K562 (cell line): ENCODE measurements around the gene MAGI2. TPM values are rescaled to one million over a fixed set of nuclear protein-coding genes. Genes with fewer than 3 reads are reported as not detected.

ENCODE experiments used
- ATAC-seq: fragments of 200-7000 bp; cut with Tn5 transposase; 3 replicates; pipeline ENCODE4 v1.9.1; 2020; ENCODE audit warnings: moderate library complexity
- BruUV-seq: library from RNA; stranded (reverse); fragments of 400-500 nt; replicated peaks from 2 replicates; lab custom pipeline; 2021; lab: Mats Ljungman, UMichigan
- CTCF ChIA-PET: fragments of 300-600 bp; formaldehyde crosslinking; extraction: SDS; loops from one replicate; lab custom pipeline; 2021; ENCODE audit warnings: low intra/inter-chr PET ratio; lab: Yijun Ruan, JAX
- POLR2A ChIA-PET: fragments of 300-600, 350-650 bp; sonication (Branson Sonifier 250); formaldehyde crosslinking; extraction: SDS; loops from one replicate; lab custom pipeline; 2021; ENCODE audit warnings: antibody characterized with exemption, inconsistent platforms; lab: Yijun Ruan, JAX
- DNase-seq, 4 experiments: peaks; one replicate each; pipeline versions ENCODE4 v3.0.0 to v3.0.0-alpha.2; 2011 to 2018; ENCODE audit warnings: low spot score in 3 of 4, mixed read lengths in 3 of 4; ENCODE audit errors: extremely low read depth in 1 of 4
- FAIRE-seq: peaks from 2 replicates; lab custom pipeline; 2011; peaks lifted over from hg19 to GRCh38; lab: Jason Lieb, UNC
- H2AFZ ChIP-seq: 2 replicates; pipeline ENCODE4 v1.6.0; 2011; ENCODE audit warnings: low read depth, low read length, control low read depth, inconsistent platforms
- H3K27ac ChIP-seq: fragments of 200-600 bp; 3 replicates; pipeline ENCODE4 v1.8.0; 2011; ENCODE audit warnings: low read depth, mild to moderate bottlenecking, control low read depth, inconsistent platforms, low read length, moderate library complexity, mixed read lengths; ENCODE audit errors: extremely low read depth
- H3K27me3 ChIP-seq, 2 experiments: fragments of 300-600 bp in 1 of 2; 2 replicates in 1 of 2; 3 replicates in 1 of 2; pipeline versions ENCODE4 v1.6.0 to v1.8.0; 2011; ENCODE audit warnings: inconsistent platforms in 2 of 2, low read length in 2 of 2, mild to moderate bottlenecking in 1 of 2, mixed read lengths in 1 of 2, moderate library complexity in 1 of 2; ENCODE audit not compliant: control insufficient read depth in 2 of 2, insufficient read depth in 2 of 2
- H3K36me3 ChIP-seq: fragments of 300-600 bp; 3 replicates; pipeline ENCODE4 v1.8.0; 2011; ENCODE audit warnings: mild to moderate bottlenecking, low read length, inconsistent platforms; ENCODE audit not compliant: control insufficient read depth, insufficient read depth
- H3K4me1 ChIP-seq, 2 experiments: fragments of 200-600 bp in 1 of 2; replicated peaks in 1 of 2; 2 replicates in 1 of 2; 3 replicates in 1 of 2; pipeline versions ENCODE4 v1.5.1 to v1.8.0; 2011; ENCODE audit warnings: inconsistent platforms in 2 of 2, low read length in 2 of 2, mild to moderate bottlenecking in 1 of 2, mixed read lengths in 1 of 2, moderate library complexity in 1 of 2; ENCODE audit not compliant: control insufficient read depth in 2 of 2, insufficient read depth in 2 of 2
- H3K4me2 ChIP-seq: 2 replicates; pipeline ENCODE4 v1.6.1; 2011; ENCODE audit warnings: low read length, control low read depth, inconsistent platforms, mixed read lengths; ENCODE audit not compliant: insufficient read depth
- H3K4me3 ChIP-seq: fragments of 200-600 bp; sonication (generic), shearing (Covaris generic); 2 replicates; pipeline ENCODE4 v1.5.1; 2016; ENCODE audit warnings: control low read depth, inconsistent platforms
- H3K79me2 ChIP-seq: fragments of 200-600 bp; 3 replicates; pipeline ENCODE4 v1.8.0; 2011; ENCODE audit warnings: low read length, inconsistent platforms; ENCODE audit not compliant: control insufficient read depth, insufficient read depth
- H3K9ac ChIP-seq, 2 experiments: 2 replicates each; pipeline versions ENCODE4 v1.6.0 to v1.6.1; 2011; ENCODE audit warnings: low read depth in 2 of 2, low read length in 2 of 2, control low read depth in 1 of 2, inconsistent platforms in 1 of 2, mild to moderate bottlenecking in 1 of 2, mixed read lengths in 1 of 2; ENCODE audit not compliant: insufficient read depth in 1 of 2
- H3K9me1 ChIP-seq: one replicate; pipeline ENCODE4 v1.6.0; 2011; ENCODE audit warnings: inconsistent platforms, mild to moderate bottlenecking, low read length, moderate library complexity; ENCODE audit not compliant: control insufficient read depth, insufficient read depth
- H3K9me3 ChIP-seq: replicated peaks from 2 replicates; pipeline ENCODE4 v1.5.1; 2011; ENCODE audit warnings: low read depth, low read length, inconsistent platforms; ENCODE audit not compliant: control insufficient read depth, insufficient read depth
- H4K20me1 ChIP-seq: replicated peaks from 2 replicates; pipeline ENCODE4 v1.6.1; 2011; ENCODE audit warnings: low read length, inconsistent platforms, mixed read lengths; ENCODE audit not compliant: control insufficient read depth, insufficient read depth
- CTCF ChIP-seq, 3 experiments: IDR thresholded peaks in 2 of 3; conservative IDR thresholded peaks in 1 of 3; 2 replicates each; pipeline ENCODE4 v1.5.1; 2011 to 2012; ENCODE audit warnings: low read length in 3 of 3, mild to moderate bottlenecking in 3 of 3, control low read depth in 2 of 3, improper control_type of control experiment in 1 of 3, inconsistent platforms in 1 of 3, low read depth in 1 of 3, mixed read lengths in 1 of 3, moderate library complexity in 1 of 3; ENCODE audit not compliant: insufficient read depth in 2 of 3
- E2F5 ChIP-seq: sonication (generic); formaldehyde crosslinking; IDR thresholded peaks from 2 replicates; pipeline ENCODE4 v1.8.0; 2022; ENCODE audit warnings: mild to moderate bottlenecking, missing genetic modification reagents
- FOXA1 ChIP-seq: fragments of 450-650 bp; IDR thresholded peaks from 2 replicates; pipeline ENCODE4 v1.6.1; 2016; ENCODE audit warnings: mild to moderate bottlenecking, borderline replicate concordance
- NFIX ChIP-seq: fragments of 250-450 bp; sonication (Bioruptor Pico); IDR thresholded peaks from 2 replicates; pipeline ENCODE4 v1.4.0; 2020; ENCODE audit warnings: low read depth, mild to moderate bottlenecking, moderate library complexity
- RAD21 ChIP-seq, 2 experiments: fragments of 250-450 bp in 1 of 2; fragments of 450-650 bp in 1 of 2; sonication (Bioruptor Pico) in 1 of 2; formaldehyde crosslinking in 1 of 2; IDR thresholded peaks in 1 of 2; conservative IDR thresholded peaks in 1 of 2; 2 replicates each; pipeline versions ENCODE4 v1.4.0 to v1.8.0; 2020 to 2022; ENCODE audit warnings: mild to moderate bottlenecking in 2 of 2, moderate library complexity in 1 of 2
- ZNF280A ChIP-seq: fragments of 450-650 bp; IDR thresholded peaks from 2 replicates; pipeline ENCODE4 v1.6.1; 2018; ENCODE audit warnings: mild to moderate bottlenecking, low read depth; ENCODE audit not compliant: partially characterized antibody
- WGBS: fragments of 100-300 bp; shearing (Covaris generic); methylation state at CpG from one replicate; pipeline ENCODE4 v1.1.6; 2016; ENCODE audit warnings: low coverage, mixed read lengths; ENCODE audit not compliant: insufficient coverage; ENCODE audit errors: missing lambda C conversion rate; 5-methylcytosine and 5-hydroxymethylcytosine counted together
- in situ Hi-C: fragments of 300-500 bp; cut with MboI; formaldehyde crosslinking; loops from 4 replicates; pipeline ENCODE4 v1.15.0; 2018; ENCODE audit warnings: inconsistent platforms, mixed read lengths
- intact Hi-C: fragments of 100-400 bp; cut with micrococcal nuclease; formaldehyde crosslinking; loops from 2 replicates; pipeline ENCODE4 v1.14.2; 2022
- polyA plus RNA-seq, 8 experiments: library from polyadenylated mRNA; depleted of rRNA in 4 of 8; stranded (reverse) in 5 of 8; unstranded in 3 of 8; fragments of >200 nt; fragmentation: Nextera tagmentation in 2 of 8; fragmentation: Illumina TruSeq in 1 of 8; extraction: Ambion mirVana in 2 of 8; extraction: Trizol in 1 of 8; gene quantifications; 2 replicates each; pipeline versions ENCODE4 v1.2.1 to v1.2.3, GENCODE V29; 2011 to 2014; ENCODE audit warnings: inconsistent platforms in 1 of 8, missing spikeins in 1 of 8
- total RNA-seq, 7 experiments: library from RNA; depleted of rRNA in 6 of 7; stranded (reverse); fragments of >200 nt in 6 of 7; fragmentation: Illumina TruSeq in 2 of 7; extraction: Trizol in 2 of 7; gene quantifications; 2 replicates each; pipeline versions ENCODE4 v1.2.1 to v1.2.3, GENCODE V29; 2011 to 2021; ENCODE audit warnings: low replicate concordance in 1 of 7

Gene MAGI2
- total and polyA plus RNA-seq, 9 of the 15 experiments (the other 6 are each of a cell fraction or from before 2014, with no cell fraction given), result 0.27 to 1.4 (median 0.70) TPM

- Histone ChIP-seq H3K27ac (no peak overlapping the region), H3K79me2 (no peaks in the 10 kb centered on the region), H3K36me3 (no peaks in the 10 kb centered on the region), H3K27me3 (no peaks in the 10 kb centered on the region), H3K4me3 (no peak overlapping the region), H3K9ac (no peak overlapping the region), H3K4me1 (no peaks in the 10 kb centered on the region), H4K20me1 (no peaks in the 10 kb centered on the region), H3K9me3 (no peaks in the 10 kb centered on the region; the same call in 1 of the 2 replicates), H3K4me2 (no peak overlapping the region)
- in situ Hi-C loops, result no loop called here
- BruUV-seq, result no TSS peak
- CTCF ChIA-PET, result no interaction called here
- FAIRE-seq, result no peak
- TF ChIP-seq CTCF (IDR thresholded peaks at IDR 0.05 in 2 of 3, conservative IDR thresholded peaks at IDR 0.05 in 1 of 3; ENCODE audit: insufficient read depth in 2 of 3, low read depth in 1 of 3, low read length in 3 of 3) (peak in 2 of 3 experiments; percentile 20 to 24; a peak in 1 of 6 replicates), RAD21 (CRISPR knock-in tag; conservative IDR thresholded peaks at IDR 0.05 in 1 of 2, IDR thresholded peaks at IDR 0.05 in 1 of 2) (peak in 1 of 2 experiments; percentile 23; a peak in 1 of 4 replicates), ZNF280A (no peak), FOXA1 (no peak), NFIX (CRISPR knock-in tag) (no peak), E2F5 (no peak)
- TF ChIP-seq, all 486 proteins: peak for 2
- intact Hi-C loops, result no loop called here
- ATAC-seq (no peak), DNase-seq (peak in 1 of 4 experiments; percentile 6)
- no peak overlapping the region for H2AFZ ChIP-seq
- H3K9me1 ChIP-seq, result no peaks in the 10 kb centered on the region
- WGBS, result under 1% methylated on average over 8 of the region's 8 CpGs
- POLR2A ChIA-PET, result no interaction called here
These were observed 276.5 kb downstream of the MAGI2 start for GRCh38 chr7:79176859-79177477.
